Endothelial cell of umbilical vein (primary cell): ENCODE results near the gene PSMB7. TPM values are rescaled to one million over a fixed set of nuclear protein-coding genes. Genes with fewer than 3 reads are reported as not detected.

Source experiments
- BruUV-seq: library from RNA; stranded (reverse); fragments of 400-500 nt; replicated peaks from 2 replicates; lab custom pipeline; 2021; lab: Mats Ljungman, UMichigan
- CTCF ChIA-PET: fragments of 300-600, 350-600 bp; sonication (Branson Sonifier 250); formaldehyde crosslinking; loops from one replicate; lab custom pipeline; 2021; ENCODE audit warnings: antibody characterized with exemption, inconsistent platforms; lab: Charles Lee
- POLR2A ChIA-PET: fragments of 300-600, 350-600 bp; sonication (Branson Sonifier 250); formaldehyde crosslinking; loops from one replicate; lab custom pipeline; 2021; ENCODE audit warnings: antibody characterized with exemption, inconsistent platforms; lab: Charles Lee
- DNase-seq: peaks from one replicate; pipeline ENCODE4 v3.0.0-alpha.2; 2011; ENCODE audit warnings: low read depth, low spot score
- FAIRE-seq: peaks from 2 replicates; lab custom pipeline; 2011; peaks lifted over from hg19 to GRCh38; lab: Jason Lieb, UNC
- H2AFZ ChIP-seq: 2 replicates; pipeline ENCODE4 v1.6.0; 2012; ENCODE audit warnings: low read depth, low read length, control low read depth, inconsistent platforms
- H3K27ac ChIP-seq: 2 replicates; pipeline ENCODE4 v1.5.1; 2011; ENCODE audit warnings: low read depth, mild to moderate bottlenecking, control low read depth, low read length, moderate library complexity; ENCODE audit not compliant: insufficient read depth
- H3K27me3 ChIP-seq, 2 experiments: 2 replicates each; pipeline versions ENCODE4 v1.6.0 to v1.6.1; 2011; ENCODE audit warnings: low read length in 2 of 2, mixed read lengths in 1 of 2; ENCODE audit not compliant: control insufficient read depth in 2 of 2, insufficient read depth in 2 of 2
- H3K36me3 ChIP-seq, 2 experiments: 2 replicates in 1 of 2; 3 replicates in 1 of 2; pipeline ENCODE4 v1.5.1; 2011; ENCODE audit warnings: low read length in 2 of 2, mild to moderate bottlenecking in 1 of 2, moderate library complexity in 1 of 2; ENCODE audit not compliant: control insufficient read depth in 2 of 2, insufficient read depth in 2 of 2; ENCODE audit errors: extremely low read depth in 1 of 2
- H3K4me1 ChIP-seq: 3 replicates; pipeline ENCODE4 v1.5.1; 2011; ENCODE audit warnings: mild to moderate bottlenecking, low read length; ENCODE audit not compliant: control insufficient read depth, insufficient read depth; ENCODE audit errors: extremely low read depth
- H3K4me2 ChIP-seq: 2 replicates; pipeline ENCODE4 v1.6.1; 2011; ENCODE audit warnings: low read length, control low read depth, mixed read lengths; ENCODE audit not compliant: insufficient read depth
- H3K4me3 ChIP-seq, 3 experiments: fragments of 200-600 bp in 1 of 3; sonication (generic), shearing (Covaris generic) in 1 of 3; replicated peaks in 1 of 3; 2 replicates each; pipeline ENCODE4 v1.5.1; 2011 to 2016; ENCODE audit warnings: control low read depth in 3 of 3, low read length in 3 of 3, mild to moderate bottlenecking in 2 of 3, inconsistent platforms in 1 of 3, low read depth in 1 of 3, moderate library complexity in 1 of 3; ENCODE audit not compliant: insufficient read depth in 1 of 3
- H3K79me2 ChIP-seq: 2 replicates; pipeline ENCODE4 v1.6.0; 2012; ENCODE audit warnings: low read length, inconsistent platforms; ENCODE audit not compliant: control insufficient read depth, insufficient read depth
- H3K9ac ChIP-seq: replicated peaks from 2 replicates; pipeline ENCODE3; 2011; ENCODE audit warnings: low read length, control low read depth; ENCODE audit not compliant: insufficient read depth; ENCODE audit errors: extremely low read depth
- H3K9me1 ChIP-seq: replicated peaks from 3 replicates; pipeline ENCODE4 v1.6.0; 2011; ENCODE audit warnings: mild to moderate bottlenecking, low read length; ENCODE audit not compliant: control insufficient read depth, insufficient read depth; ENCODE audit errors: extremely low read depth
- H3K9me3 ChIP-seq: replicated peaks from 2 replicates; pipeline ENCODE4 v1.5.1; 2012; ENCODE audit warnings: low read length, inconsistent platforms; ENCODE audit not compliant: control insufficient read depth, insufficient read depth
- H4K20me1 ChIP-seq: replicated peaks from 2 replicates; pipeline ENCODE3; 2011; ENCODE audit warnings: mild to moderate bottlenecking, low read length; ENCODE audit not compliant: control insufficient read depth, insufficient read depth; ENCODE audit errors: extremely low read depth
- CTCF ChIP-seq, 2 donors: IDR thresholded peaks; 1 replicate in 1 of 2; 2 replicates in 1 of 2; pipeline ENCODE4 v1.5.1; 2011; ENCODE audit warnings: low read length in 2 of 2, mild to moderate bottlenecking in 2 of 2, moderate library complexity in 2 of 2, control low read depth in 1 of 2, inconsistent platforms in 1 of 2, low read depth in 1 of 2; ENCODE audit not compliant: insufficient read depth in 1 of 2; ENCODE audit errors: extremely low read depth in 1 of 2
- EZH2 ChIP-seq: IDR thresholded peaks from 2 replicates; pipeline ENCODE4 v1.6.1; 2012; ENCODE audit warnings: borderline replicate concordance, low read depth, mild to moderate bottlenecking, moderate library complexity, low read length, inconsistent platforms; ENCODE audit not compliant: severe bottlenecking
- FOS ChIP-seq: IDR thresholded peaks from 2 replicates; pipeline ENCODE4 v1.6.1; 2011; ENCODE audit warnings: mild to moderate bottlenecking, low read length, moderate library complexity, borderline replicate concordance; ENCODE audit not compliant: insufficient read depth
- GATA2 ChIP-seq: IDR thresholded peaks from 2 replicates; pipeline ENCODE4 v1.7.0; 2011; ENCODE audit warnings: low read depth, mild to moderate bottlenecking, moderate library complexity, mixed read lengths, low read length; ENCODE audit not compliant: insufficient read length, insufficient read depth
- JUN ChIP-seq: IDR thresholded peaks from 2 replicates; pipeline ENCODE4 v1.6.1; 2011; ENCODE audit warnings: borderline replicate concordance, low read depth; ENCODE audit not compliant: insufficient read length, insufficient read depth
- MAX ChIP-seq: IDR thresholded peaks from 2 replicates; pipeline ENCODE4 v1.6.1; 2011; ENCODE audit not compliant: insufficient read depth, insufficient read length
- MYC ChIP-seq: IDR thresholded peaks from one replicate; pipeline ENCODE4 v1.6.1; 2011; ENCODE audit warnings: mild to moderate bottlenecking, low read depth, low read length
- POLR2A ChIP-seq: IDR thresholded peaks from 2 replicates; pipeline ENCODE4 v1.6.1; 2012; ENCODE audit warnings: low read depth, mild to moderate bottlenecking, control low read depth, low read length
- POLR2AphosphoS5 ChIP-seq: IDR thresholded peaks from 2 replicates; pipeline ENCODE4 v1.6.1; 2012; ENCODE audit warnings: low read depth, mild to moderate bottlenecking, control low read depth, low read length, moderate library complexity; ENCODE audit not compliant: insufficient read depth
- dilution Hi-C: fragments of 300-500 bp; cut with MboI; formaldehyde crosslinking; loops from one replicate; pipeline ENCODE4 v1.15.0; 2019; ENCODE audit warnings: low sequenced_read_pairs; ENCODE audit not compliant: extremely low pct_ligation_motif_present
- intact Hi-C: fragments of 100-400 bp; cut with micrococcal nuclease; formaldehyde crosslinking; loops from one replicate; pipeline ENCODE4 v1.10.0; 2022
- polyA plus RNA-seq, 4 experiments: library from polyadenylated mRNA; depleted of rRNA in 3 of 4; stranded (reverse) in 3 of 4; unstranded in 1 of 4; fragments of >200 nt; gene quantifications; 2 replicates each; pipeline versions ENCODE4 v1.2.1 to v1.2.3, GENCODE V29; 2011 to 2012; ENCODE audit warnings: missing spikeins in 1 of 4
- total RNA-seq: library from RNA; stranded (reverse); gene quantifications from 2 replicates; pipeline ENCODE4 v1.2.3, GENCODE V29; 2021

Gene PSMB7
- total and polyA plus RNA-seq, 2 donors (not counting 3 experiments of a cell fraction or from before 2014, with no cell fraction given) = 227 to 366 TPM

- FAIRE-seq (no peak), DNase-seq (no peak)
- no TSS peak for BruUV-seq
- Histone ChIP-seq H3K79me2 (no peaks in the 10 kb centered on the region), H3K9me1 (no peaks in the 10 kb centered on the region), H3K4me1 (no peaks in the 10 kb centered on the region), H3K27me3 (peaks cover 0 to 4% of the 10 kb centered on the region in 2 experiments), H3K9ac (no peak overlapping the region), H2AFZ (no peak overlapping the region), H3K9me3 (no peaks in the 10 kb centered on the region), H3K36me3 (no peaks in the 10 kb centered on the region), H3K4me2 (no peak overlapping the region), H3K27ac (no peak overlapping the region), H3K4me3 (no peak overlapping the region), H4K20me1 (no peaks in the 10 kb centered on the region)
- CTCF ChIA-PET = no interaction called here
- TF ChIP-seq MAX = no peak
- no peak for TF ChIP-seq CTCF (IDR thresholded peaks at IDR 0.05; ENCODE audit: extremely low read depth in 1 of 2, insufficient read depth in 1 of 2, low read depth in 1 of 2, low read length in 2 of 2)
- POLR2A ChIA-PET = no interaction called here
- dilution Hi-C loops = no loop called here
- intact Hi-C loops = no loop called here
Measured at GRCh38 chr9:124438091-124438490, 22.8 kb upstream of the PSMB7 start.

GRCh38 chr9:124437086-124437485 is 21.8 kb upstream of the PSMB7 start:
- Histone ChIP-seq H3K9ac (no peak overlapping the region), H2AFZ (no peak overlapping the region), H3K27me3 (peaks cover 0 to 7% of the 10 kb centered on the region in 2 experiments), H3K4me3 (no peak overlapping the region), H4K20me1 (no peaks in the 10 kb centered on the region), H3K27ac (no peak overlapping the region), H3K4me1 (no peaks in the 10 kb centered on the region), H3K79me2 (no peaks in the 10 kb centered on the region), H3K4me2 (no peak overlapping the region), H3K9me1 (no peaks in the 10 kb centered on the region), H3K36me3 (no peaks in the 10 kb centered on the region), H3K9me3 (no peaks in the 10 kb centered on the region)
- no TSS peak for BruUV-seq
- CTCF ChIA-PET = no interaction called here
- dilution Hi-C loops (no loop called here), intact Hi-C loops (no loop called here)
- DNase-seq = no peak
- no peak for FAIRE-seq
- POLR2A ChIA-PET = no interaction called here
- TF ChIP-seq FOS = no peak
- no peak for TF ChIP-seq MAX
- no peak for TF ChIP-seq MYC
- TF ChIP-seq JUN = no peak
- no peak for TF ChIP-seq EZH2
- TF ChIP-seq POLR2AphosphoS5 = no peak
- no peak for TF ChIP-seq CTCF (IDR thresholded peaks at IDR 0.05; ENCODE audit: extremely low read depth in 1 of 2, insufficient read depth in 1 of 2, low read depth in 1 of 2, low read length in 2 of 2)
- TF ChIP-seq GATA2 = no peak
- no peak for TF ChIP-seq POLR2A
